Posterior cingulate gyrus (tissue), 11 donors: ENCODE data around the gene NAA40.
A peak's percentile ranks its signal among the peaks of the same experiment; 100 is the strongest.

ENCODE experiments used
- DNase-seq, 10 donors: peaks; one replicate each; pipeline versions ENCODE4 v3.0.0 to v3.0.0-alpha.2; 2020 to 2021; ENCODE audit warnings: mixed read lengths in 3 of 10
- intact Hi-C: fragments of 100-400 bp; cut with DNase I; formaldehyde crosslinking; loops from one replicate; pipeline ENCODE4 v1.15.1; 2023

NAA40 gene

DNA sequence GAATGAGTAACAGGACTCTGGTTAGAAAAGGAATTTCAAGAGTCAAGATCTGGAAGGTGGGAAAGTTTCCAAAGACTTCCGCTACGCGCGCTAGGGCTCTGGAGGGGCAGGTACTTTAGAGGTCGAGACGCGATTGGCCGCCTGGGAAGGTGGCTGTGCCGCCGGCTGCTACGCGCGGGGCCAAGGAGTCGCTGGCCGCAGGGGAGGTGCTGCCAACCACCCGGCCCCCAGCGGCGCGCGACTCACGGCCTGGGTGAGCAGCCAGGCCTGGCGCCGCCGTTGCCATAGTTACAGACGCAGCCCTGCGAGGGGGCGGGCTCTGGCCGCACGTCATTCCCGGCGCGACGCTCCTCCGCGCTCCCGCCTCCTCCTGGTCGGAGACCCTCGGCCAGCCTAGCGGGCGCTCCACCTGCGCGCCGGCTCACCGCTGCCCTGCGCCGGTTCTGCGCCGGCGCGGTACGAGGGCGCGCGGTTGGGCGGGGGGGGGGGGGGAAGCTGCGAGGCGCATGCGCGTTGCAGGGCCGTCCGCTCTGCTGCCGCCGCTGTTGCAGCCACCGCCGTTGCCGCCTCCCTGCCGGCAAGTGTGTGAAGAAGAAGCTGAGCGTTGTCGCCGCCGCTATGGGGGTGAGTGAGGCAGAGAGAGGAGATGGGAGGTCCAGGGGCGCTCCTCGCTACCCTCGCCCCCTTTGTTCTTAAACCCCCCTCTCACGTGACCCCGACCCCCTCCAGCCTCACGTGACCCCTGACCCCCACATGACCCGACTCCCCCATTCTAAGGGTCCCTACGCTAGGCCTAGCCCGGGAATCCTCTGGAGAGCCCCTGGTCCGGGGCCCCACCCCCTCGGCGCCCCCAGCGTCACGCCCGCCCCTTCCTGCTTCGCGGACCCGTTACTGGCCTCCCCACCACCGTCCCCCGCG is at the start of gene NAA40:
NAA40 (plus strand) TSS at position 524 of the 918 bp plus-strand sequence; CDS start at position 619, 95 bp downstream.
- intact Hi-C loops: loop anchor here (1.0 kb wide), 1 partner anchor 21 kb away; the partner anchor contains the start of gene RCOR2
- DNase-seq: peak; percentile 70 to 98 (median 86)

DNA sequence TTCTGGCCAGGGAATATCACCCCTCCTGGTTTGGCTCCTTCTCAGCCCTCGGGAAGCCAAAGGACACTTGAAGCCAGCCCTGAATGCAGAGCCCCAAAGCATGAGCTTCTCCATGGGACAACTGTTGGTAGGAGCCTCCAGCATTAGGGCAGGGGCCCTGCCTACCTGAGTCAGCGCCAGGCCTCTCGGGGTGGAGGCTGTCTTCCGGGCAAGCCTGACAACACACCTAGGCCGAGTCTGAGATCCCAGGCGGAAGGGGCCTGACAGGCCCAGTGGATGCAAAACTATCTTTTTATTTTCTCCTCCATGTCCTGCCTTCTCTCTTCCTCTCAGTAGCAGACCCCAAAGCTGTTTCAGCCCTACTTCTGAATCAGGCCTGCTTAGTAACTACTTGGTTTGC is 49.5 kb upstream of the NAA40 start:
- DNase-seq: peak in 1 of 10 donors; percentile 72

DNA sequence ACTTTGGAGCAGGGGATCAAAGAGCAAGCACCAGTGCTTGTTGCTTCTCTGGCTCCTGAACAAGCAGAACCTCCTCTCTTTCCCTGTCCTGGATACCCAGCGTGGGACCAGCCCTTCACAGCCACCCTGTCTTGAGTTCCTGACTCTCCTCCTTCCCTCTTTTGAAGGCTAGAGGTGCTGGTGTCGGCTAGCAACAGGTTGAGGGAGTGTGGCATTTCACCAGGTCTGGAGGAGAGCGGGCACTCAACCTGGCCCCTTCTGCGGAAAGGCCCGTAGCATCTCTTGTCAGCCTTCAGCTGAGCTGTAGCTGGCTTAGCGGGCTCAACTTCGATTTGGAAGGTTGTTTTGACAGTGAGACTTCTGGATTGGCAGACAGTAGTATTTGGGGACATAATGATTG is 48.4 kb upstream of the NAA40 start:
- intact Hi-C loops: no loop called here
- DNase-seq: peak in 1 of 10 donors; percentile 39

More for the DNA sequence above, 49.5 kb upstream of the NAA40 start:
- intact Hi-C loops: no loop called here

DNA sequence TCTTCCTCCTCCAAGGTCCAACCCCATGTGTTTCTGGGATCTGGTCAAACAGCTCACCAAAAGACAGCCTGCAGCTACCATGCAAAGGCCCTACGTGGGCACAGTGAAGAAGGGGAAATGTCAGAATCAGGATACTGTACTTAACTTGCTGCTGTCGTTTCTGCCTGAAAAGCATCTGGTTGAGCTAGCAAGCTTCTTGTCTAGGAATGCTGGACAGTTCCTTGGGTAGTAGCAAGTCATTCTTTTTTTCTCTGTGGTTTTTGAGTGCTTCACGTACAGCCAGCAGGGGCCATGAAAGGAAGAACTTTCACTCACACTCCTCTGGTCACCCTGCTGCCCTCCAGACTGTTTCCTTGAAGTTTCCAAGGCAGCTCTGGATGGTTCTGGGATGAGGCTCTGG is 46.6 kb upstream of the NAA40 start:
- DNase-seq: no peak
- intact Hi-C loops: no loop called here

GRCh38 chr11:63893355-63893754 is 45.4 kb upstream of the NAA40 start:
- no peak for DNase-seq

DNA sequence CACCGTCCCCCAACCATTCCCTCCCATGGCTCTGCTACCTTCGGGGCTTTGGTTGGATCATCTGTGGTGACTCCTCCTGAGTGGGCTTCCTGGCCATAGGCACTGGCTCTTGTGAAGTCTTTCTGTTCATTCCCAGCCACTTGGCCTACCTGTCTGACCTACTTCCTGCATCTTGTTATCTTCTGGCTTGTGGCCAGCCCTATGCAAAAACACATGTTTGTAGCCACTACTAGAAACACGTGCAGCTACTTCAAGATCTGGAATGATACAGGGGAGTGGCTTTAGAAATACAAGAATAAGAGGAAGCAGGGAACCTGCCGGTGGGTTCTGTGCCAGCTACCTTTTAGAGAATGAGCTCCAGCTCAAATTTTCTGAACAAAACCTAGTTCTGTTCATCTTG is 42.7 kb upstream of the NAA40 start:
- intact Hi-C loops: no loop called here
- DNase-seq: no peak

More at GRCh38 chr11:63893355-63893754, 45.4 kb upstream of the NAA40 start:
- intact Hi-C loops: no loop called here

GRCh38 chr11:63897459-63898146 is 41.2 kb upstream of the NAA40 start:
- intact Hi-C loops: no loop called here
- DNase-seq: peak in 7 of 10 donors; percentile 59 to 92 (median 70)

- DNase-seq: no peak
- intact Hi-C loops: no loop called here
Measured at GRCh38 chr11:63901660-63902059, 37.1 kb upstream of the NAA40 start.

DNA sequence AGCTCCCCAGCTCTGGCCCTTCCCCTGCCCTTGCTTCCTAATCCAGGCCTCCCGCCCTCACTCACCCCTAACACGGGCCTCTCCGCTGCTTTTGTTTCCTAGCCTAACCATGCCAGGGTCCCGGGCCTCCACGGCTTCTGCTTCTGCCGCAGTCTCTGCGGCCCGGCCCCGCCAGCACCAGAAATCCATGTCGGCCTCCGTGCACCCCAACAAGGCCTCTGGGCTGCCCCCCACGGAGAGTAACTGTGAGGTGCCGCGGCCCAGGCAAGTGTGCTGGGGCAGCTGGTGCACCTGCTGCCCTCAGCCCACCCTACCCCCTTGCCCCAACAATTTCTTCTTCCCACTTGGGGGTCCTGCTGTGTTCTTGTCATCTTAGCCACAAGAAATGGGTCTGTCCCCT is 34.9 kb upstream of the NAA40 start:
- DNase-seq: no peak
- intact Hi-C loops: no loop called here

- DNase-seq: peak in 1 of 10 donors; percentile 83
- intact Hi-C loops: no loop called here
Measured at GRCh38 chr11:63904743-63905142, 34.1 kb upstream of the NAA40 start.

GRCh38 chr11:63905179-63905578 is 33.6 kb upstream of the NAA40 start:
- peak in 6 of 10 donors; percentile 62 to 94 (median 83) for DNase-seq
- intact Hi-C loops: no loop called here

GRCh38 chr11:63906087-63906486 is 32.7 kb upstream of the NAA40 start:
- no peak for DNase-seq
- intact Hi-C loops: loop anchor here (2.0 kb wide), 1 partner anchor 67 kb away; the partner anchor contains the start of gene MARK2

DNA sequence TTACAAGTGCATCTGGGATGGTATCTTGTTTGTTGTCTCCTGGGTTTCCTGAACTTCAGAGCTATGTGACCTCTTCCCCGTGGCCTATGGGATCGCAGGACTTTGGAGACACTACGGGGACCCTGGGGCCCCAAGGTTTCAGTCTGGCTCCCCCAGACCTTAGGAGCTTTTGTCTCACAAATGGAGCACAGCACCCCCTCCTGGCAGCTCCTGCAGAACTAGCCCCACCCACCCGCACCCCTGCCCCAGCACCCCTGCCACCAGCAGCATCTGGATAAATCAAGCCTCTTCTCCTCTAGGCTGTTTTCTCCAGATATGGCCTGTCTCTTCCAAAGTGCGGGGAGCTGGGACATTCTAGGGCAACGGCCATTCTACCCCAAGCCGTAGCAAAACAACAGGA is 32.2 kb upstream of the NAA40 start:
- intact Hi-C loops: loop anchor here (2.0 kb wide), 1 partner anchor 68 kb away; the partner anchor contains the start of gene MARK2
- DNase-seq: peak in 3 of 10 donors; percentile 21 to 87 (median 52)

- no peak for DNase-seq
- intact Hi-C loops: loop anchor here (2.0 kb wide), 1 partner anchor 68 kb away; the partner anchor contains the start of gene MARK2
Measured at GRCh38 chr11:63907063-63907462, 31.7 kb upstream of the NAA40 start.

- peak in 6 of 10 donors; percentile 50 to 93 (median 82) for DNase-seq
- intact Hi-C loops: loop anchor here (2.0 kb wide), 1 partner anchor 69 kb away; the partner anchor contains the start of gene MARK2
Measured at GRCh38 chr11:63907808-63908530, 30.8 kb upstream of the NAA40 start.

- intact Hi-C loops: no loop called here
- peak in 3 of 10 donors; percentile 40 to 89 (median 87) for DNase-seq
Measured at GRCh38 chr11:63908631-63909401, 30.0 kb upstream of the NAA40 start.

DNA sequence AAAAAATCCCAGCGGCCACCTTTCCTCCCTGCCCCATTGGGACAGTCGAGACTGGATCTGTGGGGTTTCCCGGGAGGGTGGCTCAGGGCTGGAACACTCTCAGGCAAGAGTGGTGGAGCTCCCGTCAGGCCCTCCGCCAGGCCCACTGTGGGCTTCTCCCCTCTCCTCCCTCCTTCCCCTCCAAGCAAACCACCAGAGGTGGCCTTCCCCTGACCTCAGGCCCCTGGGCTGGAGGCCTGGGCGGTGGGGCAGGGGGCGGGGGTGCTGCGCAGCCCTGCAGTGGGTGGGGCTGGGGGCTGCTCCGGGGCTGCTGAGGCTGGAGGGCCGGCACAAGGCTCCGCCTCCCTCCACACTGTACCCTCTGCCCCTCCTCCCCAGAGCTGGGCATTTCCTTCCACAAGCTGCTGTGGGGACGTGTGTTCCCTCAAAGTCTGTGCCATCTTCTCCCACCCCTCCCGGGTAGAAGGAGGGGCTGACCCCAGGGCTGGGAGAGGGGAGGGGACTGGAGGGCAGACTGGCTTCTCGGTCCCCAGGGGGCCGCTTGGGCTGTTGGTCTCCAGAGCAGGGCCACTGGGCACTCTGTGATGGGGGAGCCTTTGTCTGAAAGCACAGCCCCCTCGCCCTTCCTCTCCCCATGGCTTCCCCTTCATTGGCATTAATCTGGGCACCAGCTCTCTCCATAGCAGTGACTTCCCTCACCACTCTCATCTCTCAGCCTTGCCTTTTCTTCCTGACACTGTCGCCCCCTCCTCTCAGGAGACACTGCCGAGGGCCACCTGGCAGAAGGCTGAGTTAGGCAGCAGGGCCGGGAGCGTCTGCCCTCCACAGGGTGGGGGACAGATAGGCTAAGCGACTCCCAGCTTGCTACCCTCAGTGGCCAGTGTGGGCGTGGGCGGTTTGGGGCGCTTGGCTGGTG is 29.0 kb upstream of the NAA40 start:
- peak in 1 of 10 donors; percentile 78 for DNase-seq
- intact Hi-C loops: no loop called here

DNA sequence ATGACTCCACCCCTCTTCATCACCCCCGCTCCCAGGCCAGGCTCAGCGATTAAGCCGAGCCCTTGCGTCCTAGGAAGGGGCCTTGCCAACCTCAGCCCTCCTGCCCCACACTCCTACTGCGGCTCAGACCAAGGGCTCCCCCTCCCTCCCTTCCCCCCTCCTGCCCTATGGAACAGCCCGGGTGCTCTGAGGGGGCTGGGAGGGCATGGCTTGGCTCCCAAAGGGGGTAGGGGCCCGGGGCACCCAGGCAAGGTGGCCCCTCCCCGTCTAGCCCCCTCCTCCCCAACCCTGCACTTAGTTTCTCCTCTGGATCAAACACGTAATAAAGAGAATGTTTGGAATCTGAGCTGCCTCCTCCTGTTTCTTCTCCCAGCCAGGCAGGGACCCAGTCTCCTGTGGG is 28.1 kb upstream of the NAA40 start:
- intact Hi-C loops: no loop called here
- peak in 1 of 10 donors; percentile 59 for DNase-seq
